Measurements from ENCODE around the gene KLHL17. TPM values are rescaled to one million over a fixed set of nuclear protein-coding genes. Genes with fewer than 3 reads are reported as not detected.

KLHL17 gene
- total and polyA plus RNA-seq, 9 of the 15 experiments (the other 6 are each of a cell fraction or from before 2014, with no cell fraction given): 0.14 to 84.8 (median 13.0) TPM

DNA sequence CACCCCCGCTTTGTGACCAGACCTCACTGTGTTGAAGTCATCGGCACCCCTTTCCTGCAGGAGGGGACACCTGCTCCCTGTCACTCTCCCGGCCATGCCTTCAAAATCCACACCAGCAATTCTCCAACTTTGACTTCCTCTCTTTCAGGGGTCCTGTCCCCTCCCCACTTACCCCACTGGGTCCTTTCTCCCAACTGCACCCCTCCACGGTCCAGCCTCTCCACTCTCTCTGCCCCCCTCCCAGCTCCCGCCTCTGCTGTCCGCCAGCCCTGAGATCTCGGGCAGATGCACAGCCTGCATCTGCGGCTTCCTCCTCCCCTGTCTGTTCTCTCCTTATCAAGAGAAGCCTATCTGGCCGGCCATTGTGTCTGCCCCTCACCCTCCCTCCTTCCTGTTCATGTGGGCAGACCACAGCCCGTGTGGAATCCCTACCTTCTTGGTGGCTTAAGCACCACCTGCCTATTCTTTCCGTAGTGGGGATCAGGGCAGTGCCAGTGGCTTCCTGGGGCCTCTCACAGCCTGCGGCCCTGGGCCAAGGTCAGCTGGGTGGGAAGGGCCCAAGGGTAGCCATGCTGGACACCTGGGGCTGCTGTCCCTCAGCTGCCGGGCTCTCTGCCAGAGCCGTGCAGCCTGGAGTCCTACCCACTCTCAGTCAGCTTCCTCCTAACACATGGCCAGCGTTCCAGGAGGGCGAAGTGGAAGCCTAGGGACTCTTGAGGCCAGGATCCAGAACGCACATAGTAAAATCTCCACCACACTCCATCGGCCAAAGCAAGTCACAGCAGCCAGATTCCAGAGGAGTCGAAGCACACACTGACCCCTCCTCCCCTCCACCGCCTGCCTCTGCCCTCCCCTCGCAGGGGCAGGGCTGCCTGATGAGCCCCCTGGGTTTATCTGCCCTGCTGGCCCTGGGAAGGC is 44.7 kb downstream of the KLHL17 start (continued):
- TF ChIP-seq, protein P1, sequence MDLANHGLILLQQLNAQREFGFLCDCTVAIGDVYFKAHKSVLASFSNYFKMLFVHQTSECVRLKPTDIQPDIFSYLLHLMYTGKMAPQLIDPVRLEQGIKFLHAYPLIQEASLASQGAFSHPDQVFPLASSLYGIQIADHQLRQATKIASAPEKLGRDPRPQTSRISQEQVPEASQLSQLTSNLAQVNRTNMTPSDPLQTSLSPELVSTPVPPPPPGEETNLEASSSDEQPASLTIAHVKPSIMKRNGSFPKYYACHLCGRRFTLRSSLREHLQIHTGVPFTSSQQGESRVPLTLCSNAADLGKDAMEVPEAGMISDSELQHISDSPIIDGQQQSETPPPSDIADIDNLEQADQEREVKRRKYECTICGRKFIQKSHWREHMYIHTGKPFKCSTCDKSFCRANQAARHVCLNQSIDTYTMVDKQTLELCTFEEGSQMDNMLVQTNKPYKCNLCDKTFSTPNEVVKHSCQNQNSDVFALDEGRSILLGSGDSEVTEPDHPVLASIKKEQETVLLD (IDR thresholded peaks at IDR 0.05): peak; percentile 75
- TF ChIP-seq HES1 (IDR thresholded peaks at IDR 0.05; ENCODE audit: low read depth) (no peak), FOXA1 (IDR thresholded peaks at IDR 0.05; ENCODE audit: borderline replicate concordance) (no peak), XRCC3 (IDR thresholded peaks at IDR 0.05) (no peak), SP2 (IDR thresholded peaks at IDR 0.05; ENCODE audit: extremely low read depth, low read depth, low read length, poor library complexity, severe bottlenecking) (no peak), TBP (optimal IDR thresholded peaks at IDR 0.05; ENCODE audit: low read depth, low read length) (peak; percentile 22), BMI1 (IDR thresholded peaks at IDR 0.05; ENCODE audit: low read length) (no peak), TEAD1 (CRISPR knock-in tag; IDR thresholded peaks at IDR 0.05) (peak in 1 of 2 experiments; percentile 50; a peak in 1 of 4 replicates), NONO (IDR thresholded peaks at IDR 0.05; ENCODE audit: low read depth in 2 of 2, low read length in 1 of 2) (no peak), JUNB (CRISPR knock-in tag; conservative IDR thresholded peaks at IDR 0.05) (no peak), MIER1 (IDR thresholded peaks at IDR 0.05; ENCODE audit: low read depth) (no peak), SRSF9 (IDR thresholded peaks at IDR 0.05; ENCODE audit: borderline replicate concordance, low read depth, low read length) (no peak), L3MBTL2 (IDR thresholded peaks at IDR 0.05) (peak; percentile 72), ILK (tag; IDR thresholded peaks at IDR 0.05; ENCODE audit: borderline replicate concordance, low read depth) (no peak), SAFB2 (IDR thresholded peaks at IDR 0.05; ENCODE audit: borderline replicate concordance, low read depth, low read length, severe bottlenecking) (no peak)
- TF ChIP-seq, protein P2, sequence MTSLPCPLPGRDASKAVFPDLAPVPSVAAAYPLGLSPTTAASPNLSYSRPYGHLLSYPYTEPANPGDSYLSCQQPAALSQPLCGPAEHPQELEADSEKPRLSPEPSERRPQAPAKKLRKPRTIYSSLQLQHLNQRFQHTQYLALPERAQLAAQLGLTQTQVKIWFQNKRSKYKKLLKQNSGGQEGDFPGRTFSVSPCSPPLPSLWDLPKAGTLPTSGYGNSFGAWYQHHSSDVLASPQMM (CRISPR knock-in tag; IDR thresholded peaks at IDR 0.05): no peak
- TF ChIP-seq, protein P3, sequence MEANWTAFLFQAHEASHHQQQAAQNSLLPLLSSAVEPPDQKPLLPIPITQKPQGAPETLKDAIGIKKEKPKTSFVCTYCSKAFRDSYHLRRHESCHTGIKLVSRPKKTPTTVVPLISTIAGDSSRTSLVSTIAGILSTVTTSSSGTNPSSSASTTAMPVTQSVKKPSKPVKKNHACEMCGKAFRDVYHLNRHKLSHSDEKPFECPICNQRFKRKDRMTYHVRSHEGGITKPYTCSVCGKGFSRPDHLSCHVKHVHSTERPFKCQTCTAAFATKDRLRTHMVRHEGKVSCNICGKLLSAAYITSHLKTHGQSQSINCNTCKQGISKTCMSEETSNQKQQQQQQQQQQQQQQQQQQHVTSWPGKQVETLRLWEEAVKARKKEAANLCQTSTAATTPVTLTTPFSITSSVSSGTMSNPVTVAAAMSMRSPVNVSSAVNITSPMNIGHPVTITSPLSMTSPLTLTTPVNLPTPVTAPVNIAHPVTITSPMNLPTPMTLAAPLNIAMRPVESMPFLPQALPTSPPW (CRISPR knock-in tag; IDR thresholded peaks at IDR 0.05): peak; percentile 91
- TF ChIP-seq, protein P4, sequence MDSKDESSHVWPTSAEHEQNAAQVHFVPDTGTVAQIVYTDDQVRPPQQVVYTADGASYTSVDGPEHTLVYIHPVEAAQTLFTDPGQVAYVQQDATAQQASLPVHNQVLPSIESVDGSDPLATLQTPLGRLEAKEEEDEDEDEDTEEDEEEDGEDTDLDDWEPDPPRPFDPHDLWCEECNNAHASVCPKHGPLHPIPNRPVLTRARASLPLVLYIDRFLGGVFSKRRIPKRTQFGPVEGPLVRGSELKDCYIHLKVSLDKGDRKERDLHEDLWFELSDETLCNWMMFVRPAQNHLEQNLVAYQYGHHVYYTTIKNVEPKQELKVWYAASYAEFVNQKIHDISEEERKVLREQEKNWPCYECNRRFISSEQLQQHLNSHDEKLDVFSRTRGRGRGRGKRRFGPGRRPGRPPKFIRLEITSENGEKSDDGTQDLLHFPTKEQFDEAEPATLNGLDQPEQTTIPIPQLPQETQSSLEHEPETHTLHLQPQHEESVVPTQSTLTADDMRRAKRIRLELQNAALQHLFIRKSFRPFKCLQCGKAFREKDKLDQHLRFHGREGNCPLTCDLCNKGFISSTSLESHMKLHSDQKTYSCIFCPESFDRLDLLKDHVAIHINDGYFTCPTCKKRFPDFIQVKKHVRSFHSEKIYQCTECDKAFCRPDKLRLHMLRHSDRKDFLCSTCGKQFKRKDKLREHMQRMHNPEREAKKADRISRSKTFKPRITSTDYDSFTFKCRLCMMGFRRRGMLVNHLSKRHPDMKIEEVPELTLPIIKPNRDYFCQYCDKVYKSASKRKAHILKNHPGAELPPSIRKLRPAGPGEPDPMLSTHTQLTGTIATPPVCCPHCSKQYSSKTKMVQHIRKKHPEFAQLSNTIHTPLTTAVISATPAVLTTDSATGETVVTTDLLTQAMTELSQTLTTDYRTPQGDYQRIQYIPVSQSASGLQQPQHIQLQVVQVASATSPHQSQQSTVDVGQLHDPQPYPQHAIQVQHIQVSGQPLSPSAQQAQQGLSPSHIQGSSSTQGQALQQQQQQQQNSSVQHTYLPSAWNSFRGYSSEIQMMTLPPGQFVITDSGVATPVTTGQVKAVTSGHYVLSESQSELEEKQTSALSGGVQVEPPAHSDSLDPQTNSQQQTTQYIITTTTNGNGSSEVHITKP (IDR thresholded peaks at IDR 0.05; ENCODE audit: partially characterized antibody): peak; percentile 36
